NCI-H1105 treated with DMSO at 0.1 percent for 48 hours (cell line): ENCODE measurements around the gene TRAF4.
"Not testable (repeated sequence)": the region's sequence is repeated elsewhere in the genome, so short reads cannot be mapped to it uniquely, and the experiment has no call there.

ENCODE experiments used
- DNase-seq: peaks from one replicate; lab custom pipeline; 2025; lab: John Stamatoyannopoulos, UW

TRAF4 gene

DNA sequence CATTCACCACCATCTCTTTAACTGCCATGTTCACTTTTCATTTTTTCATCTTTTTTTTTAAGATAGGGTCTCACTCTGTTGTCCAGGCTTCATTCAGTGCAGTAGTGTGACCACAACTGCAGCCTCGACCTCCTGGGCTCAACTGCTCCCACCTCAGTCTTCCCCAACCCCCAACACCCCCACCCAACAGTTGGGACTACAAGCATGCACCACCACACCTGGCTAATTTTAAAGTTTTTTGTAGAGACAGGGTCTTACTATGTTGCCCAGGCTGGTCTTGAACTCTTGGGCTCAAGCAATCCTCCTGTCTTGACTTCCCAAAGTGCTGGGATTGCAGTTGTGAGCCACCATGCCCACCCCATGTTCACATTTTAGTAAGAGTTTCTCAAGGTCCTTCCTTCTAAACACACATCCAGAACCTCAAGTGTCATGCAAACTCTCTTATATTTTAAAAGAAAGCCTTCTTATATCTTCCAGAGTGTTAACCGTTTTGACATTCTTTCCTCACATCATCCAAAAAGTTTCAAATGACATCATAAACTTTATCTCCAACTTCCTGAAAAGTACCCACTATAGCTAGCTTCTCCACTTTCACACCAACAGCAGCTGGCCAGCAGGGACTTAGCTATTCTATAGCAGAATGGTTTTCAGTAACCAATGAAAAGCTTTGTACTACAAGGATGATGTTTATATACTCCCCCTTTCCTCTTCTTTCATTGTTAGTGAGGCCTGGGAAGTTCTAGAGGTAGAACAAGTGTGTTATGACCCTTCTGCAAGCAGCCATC lies 49.3 kb downstream of the TRAF4 start:
- DNase-seq = no peak

DNA sequence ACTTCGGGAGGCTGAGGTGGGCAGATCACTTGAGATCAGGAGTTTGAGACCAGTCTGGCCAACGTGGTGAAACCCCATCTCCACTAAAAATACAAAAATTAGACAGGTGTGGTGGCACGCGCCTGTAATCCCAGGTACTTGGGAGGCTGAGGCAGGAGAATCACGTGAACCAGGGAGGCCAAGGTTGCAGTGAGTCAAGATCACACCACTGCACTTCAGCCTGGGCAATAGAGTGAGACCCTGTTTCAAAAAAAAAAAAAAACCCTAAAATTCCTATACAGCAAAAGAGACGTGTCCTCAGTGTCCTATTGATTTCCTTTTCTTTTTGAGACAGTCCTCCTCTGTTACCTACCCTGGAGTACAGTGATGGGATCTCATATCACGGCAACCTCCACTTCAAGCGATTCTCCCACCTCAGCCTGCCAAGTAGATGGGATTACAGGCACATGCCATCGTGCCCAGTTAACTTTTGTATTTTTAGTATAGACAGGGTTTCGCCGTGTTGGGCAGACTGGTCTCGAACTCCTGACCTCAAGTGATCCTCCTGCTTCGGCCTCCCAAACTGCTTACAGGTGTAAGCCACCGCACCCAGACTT lies 51.1 kb downstream of the TRAF4 start:
- not testable (repeated sequence) for DNase-seq

DNA sequence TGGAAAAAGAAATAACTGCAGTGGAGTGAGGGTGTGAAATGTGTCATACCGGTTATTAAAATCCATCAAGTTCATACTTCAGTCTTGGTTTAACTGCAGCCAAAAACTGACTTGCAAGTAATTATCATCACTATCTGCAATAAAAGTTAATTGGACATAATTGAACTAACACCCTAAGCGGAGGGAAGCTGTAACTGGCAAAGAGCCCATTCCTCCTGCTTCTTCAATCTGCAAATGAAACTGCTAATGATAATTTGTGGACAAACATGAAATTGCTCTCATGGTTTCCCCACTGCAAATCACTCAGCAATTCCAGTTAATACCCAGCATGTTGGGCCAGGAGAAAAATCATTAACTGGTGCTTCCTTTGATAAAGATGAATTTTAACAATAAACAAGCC lies 52.3 kb downstream of the TRAF4 start:
- peak; percentile 82 for DNase-seq
